ENCODE results near the gene CEBPB.
A peak's percentile ranks its signal among the peaks of the same experiment; 100 is the strongest.
"Not testable (repeated sequence)": the region's sequence is repeated elsewhere in the genome, so short reads cannot be mapped to it uniquely, and the experiment has no call there.

CEBPB gene

GRCh38 chr20:50170549-50171220, 19.9 kb upstream of the CEBPB start:
- no peak for DNase-seq

GRCh38 chr20:50172347-50173013, 18.1 kb upstream of the CEBPB start:
- no peak for DNase-seq

- no peak for DNase-seq
These were observed 16.2 kb upstream of the CEBPB start for GRCh38 chr20:50174456-50174855.

GRCh38 chr20:50175938-50176933, 14.4 kb upstream of the CEBPB start:
- no peak for DNase-seq

- DNase-seq, result not testable (repeated sequence)
These were observed 12.0 kb upstream of the CEBPB start for GRCh38 chr20:50178672-50179071.

GRCh38 chr20:50181344-50181743, 9.3 kb upstream of the CEBPB start:
- DNase-seq, result no peak

- DNase-seq, result no peak
These were observed 8.3 kb upstream of the CEBPB start for GRCh38 chr20:50182346-50182745.

GRCh38 chr20:50185426-50185825, 5.2 kb upstream of the CEBPB start:
- DNase-seq, result no peak

- peak; percentile 86 for DNase-seq
These were observed 4.3 kb upstream of the CEBPB start for GRCh38 chr20:50186151-50186885.

- DNase-seq, result no peak
These were observed 3.6 kb upstream of the CEBPB start for GRCh38 chr20:50186987-50187402.

- DNase-seq, result no peak
These were observed 3.1 kb upstream of the CEBPB start for GRCh38 chr20:50187403-50188051.

- DNase-seq, result no peak
These were observed 2.3 kb upstream of the CEBPB start for GRCh38 chr20:50188287-50188688.

- no peak for DNase-seq
These were observed 1.6 kb upstream of the CEBPB start for GRCh38 chr20:50188879-50189680.

GRCh38 chr20:50189681-50190250, 864 bp upstream of the CEBPB start:
- peak; percentile 60 for DNase-seq

- DNase-seq, result peak; percentile 71
These were observed 474 bp downstream of the CEBPB start for GRCh38 chr20:50191065-50191543.

GRCh38 chr20:50191544-50192363, 1.1 kb downstream of the CEBPB start:
- DNase-seq, result peak; percentile 78

- peak; percentile 89 for DNase-seq
These were observed 2.0 kb downstream of the CEBPB start for GRCh38 chr20:50192364-50193198.

- DNase-seq, result no peak
These were observed 2.7 kb downstream of the CEBPB start for GRCh38 chr20:50193199-50193835.

Measured in RPMI8226 (cell line).